ENCODE results near the gene CBARP.
A peak's percentile ranks its signal among the peaks of the same experiment; 100 is the strongest.

The CBARP gene
- long read RNA-seq, donor 1, partial matches to known transcripts, result 377 of 385 reads
- long read RNA-seq, donor 1, other reads (novel, unspliced or antisense), result 8 of 385 reads
- long read RNA-seq, donor 2, result 0 reads
- long read RNA-seq, donor 3, partial matches to known transcripts, result 249 of 255 reads
- long read RNA-seq, donor 3, other reads (novel, unspliced or antisense), result 6 of 255 reads
- long read RNA-seq, donor 4, partial matches to known transcripts, result 419 of 433 reads
- long read RNA-seq, donor 4, other reads (novel, unspliced or antisense), result 14 of 433 reads
- long read RNA-seq, donor 5, partial matches to known transcripts, result 814 of 849 reads
- long read RNA-seq, donor 5, other reads (novel, unspliced or antisense), result 35 of 849 reads
- long read RNA-seq, donor 6, partial matches to known transcripts, result 554 of 562 reads
- long read RNA-seq, donor 6, other reads (novel, unspliced or antisense), result 8 of 562 reads
- long read RNA-seq, donor 7, result 0 reads
- long read RNA-seq, donor 8, partial matches to known transcripts, result 414 of 424 reads
- long read RNA-seq, donor 8, other reads (novel, unspliced or antisense), result 10 of 424 reads

GRCh38 chr19:1237754-1238368 is at the start of gene CBARP:
Gene CBARP (minus strand): TSS chr19:1238005. CDS start chr19:1236100, 1,905 bp downstream.
- no peak for DNase-seq

- DNase-seq, result no peak
Observed at GRCh38 chr19:1286487-1287353, 48.9 kb upstream of the CBARP start.

- no peak for DNase-seq
Observed at GRCh38 chr19:1285737-1286360, 48.0 kb upstream of the CBARP start, which contains the start of gene EFNA2. Gene EFNA2 (plus strand): TSS chr19:1285873. CDS start chr19:1286169, 296 bp downstream.

- DNase-seq, result peak; percentile 56
Observed at GRCh38 chr19:1284979-1285736, 47.4 kb upstream of the CBARP start.

GRCh38 chr19:1284293-1284978 is 46.6 kb upstream of the CBARP start:
- no peak for DNase-seq

- DNase-seq, result no peak
Observed at GRCh38 chr19:1283917-1284292, 46.1 kb upstream of the CBARP start.

GRCh38 chr19:1283207-1283916 is 45.6 kb upstream of the CBARP start:
- DNase-seq, result no peak

GRCh38 chr19:1282588-1283206 is 44.9 kb upstream of the CBARP start:
- no peak for DNase-seq

GRCh38 chr19:1281569-1282287 is 43.9 kb upstream of the CBARP start:
- no peak for DNase-seq

GRCh38 chr19:1280636-1281568 is 43.1 kb upstream of the CBARP start:
- DNase-seq, result no peak

GRCh38 chr19:1279782-1280341 is 42.1 kb upstream of the CBARP start:
- peak; percentile 74 for DNase-seq

GRCh38 chr19:1278713-1279660 is 41.2 kb upstream of the CBARP start:
- no peak for DNase-seq

GRCh38 chr19:1278074-1278473 is 40.3 kb upstream of the CBARP start:
- no peak for DNase-seq

- no peak for DNase-seq
Observed at GRCh38 chr19:1277061-1277460, 39.3 kb upstream of the CBARP start.

- DNase-seq, result no peak
Observed at GRCh38 chr19:1276628-1277022, 38.8 kb upstream of the CBARP start.

Data from right kidney (tissue), 9 donors.